ENCODE results near the gene KLK2. TPM values are rescaled to one million over a fixed set of nuclear protein-coding genes. Genes with fewer than 3 reads are reported as not detected.

KLK2 gene
- total and polyA plus RNA-seq, 2 of the 8 experiments (the other 6 are each of a cell fraction or from before 2014, with no cell fraction given), result 0.20 TPM; not detected in 1

GRCh38 chr19:50854636-50855410 lies 18.4 kb upstream of the KLK2 start, which contains the start of gene KLK3:
KLK3 (plus strand) TSS chr19:50854915; CDS start chr19:50854956, 41 bp downstream.
- Histone ChIP-seq H3K4ac (replicated peaks; ENCODE audit: insufficient read length, low read depth, low read length) (no peak within 1 kb of the TSS), H2BK15ac (ENCODE audit: low read length) (no peak within 1 kb of the TSS), H4K8ac (ENCODE audit: extremely low read depth, insufficient read depth, low read length) (no peak within 1 kb of the TSS), H3K56ac (replicated peaks; ENCODE audit: insufficient read length, low read depth, low read length) (no peak within 1 kb of the TSS), H3K23me2 (ENCODE audit: low read depth, low read length) (no peaks in the 10 kb centered on the region), H3K4me2 (ENCODE audit: insufficient read depth in 1 of 2, low read depth in 2 of 2, low read length in 2 of 2) (no peak within 1 kb of the TSS), H3K14ac (ENCODE audit: insufficient read length) (no peak within 1 kb of the TSS), H3K23ac (ENCODE audit: insufficient read length) (no peak within 1 kb of the TSS), H2BK120ac (replicated peaks; ENCODE audit: low read depth, low read length) (no peak within 1 kb of the TSS), H2BK12ac (ENCODE audit: low read depth, low read length) (no peak within 1 kb of the TSS), H3K36me3 (ENCODE audit: control insufficient read depth in 2 of 4, insufficient read depth in 4 of 4, low read length in 3 of 4) (no peaks in the 10 kb centered on the region), H2AFZ (ENCODE audit: low read length) (no peak within 1 kb of the TSS), H3K4me1 (replicated peaks in 1 of 4; ENCODE audit: control insufficient read depth in 3 of 4, insufficient read depth in 4 of 4, low read length in 3 of 4) (peaks cover 0 to 14% (median 6%) of the 10 kb centered on the region in 4 experiments; a peak in 5 of 7 replicates), H2BK20ac (ENCODE audit: low read length) (no peak within 1 kb of the TSS), H3K27ac (ENCODE audit: low read depth, low read length) (no peak within 1 kb of the TSS), H3K9ac (replicated peaks in 1 of 4; ENCODE audit: extremely low read depth in 1 of 4, low read depth in 3 of 4, low read length in 3 of 4) (no peak within 1 kb of the TSS), H4K91ac (replicated peaks; ENCODE audit: insufficient read length, low read length) (no peak within 1 kb of the TSS), H3K79me1 (ENCODE audit: low read depth, low read length) (no peaks in the 10 kb centered on the region), H3K27me3 (replicated peaks in 1 of 4; ENCODE audit: control insufficient read depth in 3 of 4, extremely low read depth in 1 of 4, insufficient read depth in 3 of 4, low read length in 3 of 4) (0 out of 7 replicates have a peak, but pooled peaks cover 0 to 3% (median 0%) of the 10 kb centered on the region in 4 experiments), H3K79me2 (ENCODE audit: control insufficient read depth in 1 of 2, insufficient read depth in 2 of 2, low read length in 2 of 2) (no peaks in the 10 kb centered on the region), H3K4me3 (ENCODE audit: extremely low read depth in 1 of 4, insufficient read depth in 2 of 4, low read depth in 3 of 4, low read length in 4 of 4) (no peak within 1 kb of the TSS), H4K5ac (ENCODE audit: insufficient read length, low read depth, low read length) (no peak within 1 kb of the TSS), H4K20me1 (replicated peaks in 1 of 2; ENCODE audit: control insufficient read depth in 1 of 2, insufficient read depth in 2 of 2, low read length in 2 of 2) (no peaks in the 10 kb centered on the region), H2BK5ac (ENCODE audit: low read depth, low read length) (no peak within 1 kb of the TSS), H3K9me3 (ENCODE audit: insufficient read depth in 2 of 2, low read depth in 1 of 2, low read length in 1 of 2) (no peaks in the 10 kb centered on the region), H3K18ac (ENCODE audit: extremely low read depth, low read length) (no peak within 1 kb of the TSS), H2AK5ac (ENCODE audit: low read depth, low read length) (no peak within 1 kb of the TSS)
- 72% methylated on average over 9 of the region's 9 CpGs; no CpG with 5 or more reads in 1 of the 2 experiments for WGBS, 2 experiments (ENCODE audit: extremely low coverage in 1 of 2, insufficient coverage in 1 of 2, insufficient read length in 1 of 2, insufficient replicate concordance in 2 of 2, low coverage in 1 of 2, low lambda C conversion rate in 2 of 2, missing lambda C conversion rate in 1 of 2)
- DNase-seq (ENCODE audit: low read depth in 1 of 2, low spot score in 2 of 2) (no peak), FAIRE-seq (no peak)
- ChIA-PET CTCF (ENCODE audit: partially characterized antibody) (interaction anchor here (1.0 to 2.3 kb wide), 4 partner anchors 12 to 151 kb away, joined by 3 to 7 read pairs (median 4); no protein-coding TSS in a partner anchor), POLR2A (ENCODE audit: partially characterized antibody) (interaction anchor here (0.9 to 4.9 kb wide), 4 partner anchors 9 to 130 kb away, joined by 3 to 31 read pairs (median 8); no protein-coding TSS in a partner anchor)
- TF ChIP-seq E2F6 (IDR thresholded peaks at IDR 0.05), result no peak
- no peak for TF ChIP-seq YY1 (IDR thresholded peaks at IDR 0.05; ENCODE audit: low read depth, low read length)
- TF ChIP-seq, protein P1, sequence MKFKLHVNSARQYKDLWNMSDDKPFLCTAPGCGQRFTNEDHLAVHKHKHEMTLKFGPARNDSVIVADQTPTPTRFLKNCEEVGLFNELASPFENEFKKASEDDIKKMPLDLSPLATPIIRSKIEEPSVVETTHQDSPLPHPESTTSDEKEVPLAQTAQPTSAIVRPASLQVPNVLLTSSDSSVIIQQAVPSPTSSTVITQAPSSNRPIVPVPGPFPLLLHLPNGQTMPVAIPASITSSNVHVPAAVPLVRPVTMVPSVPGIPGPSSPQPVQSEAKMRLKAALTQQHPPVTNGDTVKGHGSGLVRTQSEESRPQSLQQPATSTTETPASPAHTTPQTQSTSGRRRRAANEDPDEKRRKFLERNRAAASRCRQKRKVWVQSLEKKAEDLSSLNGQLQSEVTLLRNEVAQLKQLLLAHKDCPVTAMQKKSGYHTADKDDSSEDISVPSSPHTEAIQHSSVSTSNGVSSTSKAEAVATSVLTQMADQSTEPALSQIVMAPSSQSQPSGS (IDR thresholded peaks at IDR 0.05; ENCODE audit: low read length), result no peak
- TF ChIP-seq KDM4A (IDR thresholded peaks at IDR 0.05; ENCODE audit: low read depth, low read length, severe bottlenecking), result no peak
- TF ChIP-seq RNF2 (IDR thresholded peaks at IDR 0.05; ENCODE audit: borderline replicate concordance, low read depth, low read length, missing control alignments, poor library complexity, severe bottlenecking), result no peak
- TF ChIP-seq SAP30 (IDR thresholded peaks at IDR 0.05; ENCODE audit: insufficient read depth, insufficient replicate concordance, low read length), result no peak
- no peak for TF ChIP-seq KDM5A (IDR thresholded peaks at IDR 0.05; ENCODE audit: low read length)
- no peak for TF ChIP-seq CREB1 (IDR thresholded peaks at IDR 0.05)
- TF ChIP-seq CBX8 (IDR thresholded peaks at IDR 0.05; ENCODE audit: borderline replicate concordance, low read depth, low read length), result no peak
